ENCODE data around the gene UNCX.
"Not testable (repeated sequence)": the region's sequence is repeated elsewhere in the genome, so short reads cannot be mapped to it uniquely, and the experiment has no call there.

Gene UNCX

GRCh38 chr7:1264345-1265280 is 31.9 kb downstream of the UNCX start:
- no peak for ATAC-seq
- peaks cover 22% of the 10 kb centered on the region for H3K27me3 Mint-ChIP-seq
- no peak for DNase-seq
- no peak overlapping the region for H3K4me3 Mint-ChIP-seq
- H3K27ac Mint-ChIP-seq, result no peak overlapping the region
- no peaks in the 10 kb centered on the region for H3K36me3 Mint-ChIP-seq (ENCODE audit: low read depth)
- no peaks in the 10 kb centered on the region for H3K9me3 Mint-ChIP-seq
- no peaks in the 10 kb centered on the region for H3K4me1 Mint-ChIP-seq

- Mint-ChIP-seq H3K27ac (no peak overlapping the region), H3K27me3 (peaks cover 25% of the 10 kb centered on the region)
- no peak for ATAC-seq
These were observed 34.6 kb downstream of the UNCX start for GRCh38 chr7:1267016-1267900.

DNA sequence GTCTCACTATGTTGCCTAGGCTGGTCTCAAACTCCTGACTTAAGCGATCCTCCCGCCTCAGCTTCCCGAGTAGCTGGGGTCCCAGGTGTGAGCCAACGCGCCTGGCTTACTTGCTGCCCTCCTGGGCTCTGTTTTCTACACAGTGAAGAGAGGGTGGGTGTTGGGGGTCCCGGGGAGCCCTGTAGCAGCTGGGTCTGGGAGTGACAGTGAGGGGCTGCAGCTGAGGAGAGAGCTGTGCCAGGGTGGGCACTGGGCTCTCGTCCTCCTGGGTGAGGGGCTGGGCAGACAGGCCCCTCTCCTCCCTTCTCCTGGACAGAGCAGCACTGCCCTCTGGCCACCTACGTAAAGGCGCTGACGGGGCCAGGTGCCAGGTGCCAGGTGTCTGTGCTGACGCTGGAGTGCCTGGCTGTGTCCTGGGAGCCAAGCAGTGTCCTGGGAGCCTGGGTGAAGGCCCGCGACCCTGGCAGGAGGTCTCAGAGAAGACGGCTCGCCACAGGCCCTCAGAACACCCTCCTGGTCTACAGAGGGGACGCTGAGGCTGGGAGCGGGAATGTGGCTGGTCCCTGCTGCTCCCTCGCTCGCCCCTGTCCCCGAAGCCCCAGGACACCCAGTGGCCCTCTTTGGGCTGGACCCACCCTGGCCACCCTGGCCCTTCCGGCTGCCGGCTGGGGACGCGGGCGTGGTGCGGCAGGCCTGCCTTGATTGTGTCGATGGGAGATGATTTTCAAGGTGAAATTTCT is 35.6 kb downstream of the UNCX start:
- Mint-ChIP-seq H3K4me1 (no peaks in the 10 kb centered on the region), H3K36me3 (ENCODE audit: low read depth) (no peaks in the 10 kb centered on the region), H3K27me3 (peaks cover 25% of the 10 kb centered on the region), H3K9me3 (no peaks in the 10 kb centered on the region), H3K4me3 (no peak overlapping the region), H3K27ac (no peak overlapping the region)
- DNase-seq (no peak), ATAC-seq (no peak)

More at GRCh38 chr7:1267016-1267900, 34.6 kb downstream of the UNCX start:
- Mint-ChIP-seq H3K4me3 (no peak overlapping the region), H3K4me1 (no peaks in the 10 kb centered on the region), H3K9me3 (no peaks in the 10 kb centered on the region), H3K36me3 (ENCODE audit: low read depth) (no peaks in the 10 kb centered on the region)
- no peak for DNase-seq

DNA sequence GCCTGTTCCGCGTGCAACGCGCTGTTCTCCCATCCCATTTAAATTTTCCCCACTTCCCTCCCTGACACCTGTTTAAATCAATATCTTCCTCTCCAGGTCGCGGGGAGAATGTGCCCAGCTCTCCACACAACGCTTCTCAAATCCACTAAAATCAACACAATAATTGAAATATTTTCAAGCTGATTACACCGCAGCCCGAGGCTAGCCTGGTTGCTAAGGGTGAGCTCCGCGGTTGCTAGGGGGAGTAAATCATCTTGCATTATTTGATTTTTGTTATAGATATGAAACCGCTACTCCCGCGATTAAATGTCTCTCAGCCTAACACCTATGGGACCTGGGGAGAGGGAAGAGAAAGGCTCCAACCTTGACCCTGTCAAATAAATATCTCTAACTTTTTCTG is 36.2 kb downstream of the UNCX start:
- ATAC-seq (no peak), DNase-seq (no peak)
- H3K27ac Mint-ChIP-seq, result no peak overlapping the region
- no peak overlapping the region for H3K4me3 Mint-ChIP-seq
- H3K9me3 Mint-ChIP-seq, result no peaks in the 10 kb centered on the region
- no peaks in the 10 kb centered on the region for H3K4me1 Mint-ChIP-seq
- no peaks in the 10 kb centered on the region for H3K36me3 Mint-ChIP-seq (ENCODE audit: low read depth)
- peaks cover 20% of the 10 kb centered on the region for H3K27me3 Mint-ChIP-seq

DNA sequence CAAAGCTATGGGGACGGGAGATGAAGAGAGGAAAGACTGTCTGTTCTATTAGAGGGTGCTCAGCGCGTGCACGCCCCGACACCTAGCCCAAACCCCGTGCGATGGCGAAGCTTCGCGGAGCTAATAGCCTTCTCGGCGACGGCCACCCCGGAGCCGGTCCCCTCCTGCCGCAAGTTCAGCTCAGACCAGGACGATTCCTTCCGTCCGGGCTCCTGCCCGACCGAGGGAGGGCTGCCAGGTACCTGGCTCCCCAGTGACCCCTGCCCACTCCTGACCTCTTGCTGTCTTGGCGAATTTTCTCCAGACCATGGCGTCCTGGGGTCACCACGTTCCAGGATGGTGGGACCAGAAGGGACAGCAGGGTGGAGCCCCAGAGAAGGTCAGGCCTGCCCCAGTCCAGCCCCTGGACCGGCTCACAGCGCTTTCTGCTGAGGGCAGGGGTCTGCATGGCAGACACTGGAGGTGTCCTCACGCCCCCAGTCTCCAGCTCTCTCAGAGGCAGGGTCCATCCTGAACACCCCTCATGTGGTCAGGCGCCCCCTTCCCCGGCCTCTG is 36.7 kb downstream of the UNCX start:
- Mint-ChIP-seq H3K27me3 (peaks cover 19% of the 10 kb centered on the region), H3K4me3 (no peak overlapping the region), H3K4me1 (no peaks in the 10 kb centered on the region), H3K27ac (no peak overlapping the region), H3K9me3 (no peaks in the 10 kb centered on the region), H3K36me3 (ENCODE audit: low read depth) (no peaks in the 10 kb centered on the region)
- ATAC-seq (no peak), DNase-seq (no peak)

GRCh38 chr7:1270181-1270580 is 37.5 kb downstream of the UNCX start:
- no peaks in the 10 kb centered on the region for H3K9me3 Mint-ChIP-seq
- ATAC-seq, result no peak
- H3K4me3 Mint-ChIP-seq, result no peak overlapping the region
- no peaks in the 10 kb centered on the region for H3K36me3 Mint-ChIP-seq (ENCODE audit: low read depth)
- no peak for DNase-seq
- no peak overlapping the region for H3K27ac Mint-ChIP-seq
- H3K4me1 Mint-ChIP-seq, result no peaks in the 10 kb centered on the region
- H3K27me3 Mint-ChIP-seq, result peaks cover 15% of the 10 kb centered on the region

GRCh38 chr7:1271046-1271445 is 38.4 kb downstream of the UNCX start:
- Mint-ChIP-seq H3K27me3 (peaks cover 11% of the 10 kb centered on the region), H3K4me1 (no peaks in the 10 kb centered on the region), H3K9me3 (no peaks in the 10 kb centered on the region), H3K36me3 (ENCODE audit: low read depth) (no peaks in the 10 kb centered on the region), H3K4me3 (no peak overlapping the region), H3K27ac (no peak overlapping the region)
- ATAC-seq (no peak), DNase-seq (no peak)

- DNase-seq (no peak), ATAC-seq (no peak)
- Mint-ChIP-seq H3K4me1 (no peaks in the 10 kb centered on the region), H3K4me3 (no peak overlapping the region), H3K27me3 (peaks cover 12% of the 10 kb centered on the region), H3K27ac (no peak overlapping the region), H3K9me3 (no peaks in the 10 kb centered on the region), H3K36me3 (ENCODE audit: low read depth) (no peaks in the 10 kb centered on the region)
These were observed 39.0 kb downstream of the UNCX start for GRCh38 chr7:1271656-1272055.

- H3K27me3 Mint-ChIP-seq, result peaks cover 13% of the 10 kb centered on the region
- not testable (repeated sequence) for H3K4me3 Mint-ChIP-seq; H3K4me1 Mint-ChIP-seq; H3K9me3 Mint-ChIP-seq; ATAC-seq; H3K36me3 Mint-ChIP-seq (ENCODE audit: low read depth); DNase-seq; H3K27ac Mint-ChIP-seq
These were observed 39.5 kb downstream of the UNCX start for GRCh38 chr7:1272136-1272535.

GRCh38 chr7:1274121-1274875 is 41.6 kb downstream of the UNCX start:
- ATAC-seq (peak; percentile 42), DNase-seq (no peak)
- H3K27ac Mint-ChIP-seq, result no peak overlapping the region
- H3K4me3 Mint-ChIP-seq, result no peak overlapping the region
- H3K9me3 Mint-ChIP-seq, result no peaks in the 10 kb centered on the region
- H3K27me3 Mint-ChIP-seq, result peaks cover 13% of the 10 kb centered on the region
- no peaks in the 10 kb centered on the region for H3K36me3 Mint-ChIP-seq (ENCODE audit: low read depth)
- H3K4me1 Mint-ChIP-seq, result no peaks in the 10 kb centered on the region

DNA sequence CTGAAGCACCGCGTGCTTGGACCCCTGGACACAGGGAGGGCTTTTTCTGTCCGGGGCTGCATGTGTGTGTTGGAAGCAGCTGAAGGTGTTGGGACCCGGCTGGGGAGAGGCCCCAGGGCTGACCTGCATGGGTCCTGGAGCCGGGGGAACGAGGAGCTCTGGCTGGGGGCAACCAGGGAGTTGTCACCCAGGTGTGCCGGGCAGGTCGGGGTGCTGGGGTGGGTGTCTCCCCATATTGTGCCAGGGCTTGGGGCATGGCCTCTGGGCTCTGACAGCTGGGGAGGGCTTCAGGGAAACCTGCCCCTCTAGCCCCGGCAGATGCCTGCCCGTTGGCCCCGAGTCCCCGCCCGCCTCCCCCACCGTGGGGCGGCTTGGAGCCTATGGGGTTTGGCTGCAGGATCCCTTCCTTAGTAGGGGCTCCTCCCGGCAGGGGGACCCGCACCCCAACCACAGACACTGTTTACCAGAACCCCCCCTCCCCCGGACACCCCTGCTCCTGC is 42.3 kb downstream of the UNCX start:
- Mint-ChIP-seq H3K36me3 (ENCODE audit: low read depth) (no peaks in the 10 kb centered on the region), H3K27ac (no peak overlapping the region), H3K4me3 (no peak overlapping the region), H3K27me3 (peaks cover 13% of the 10 kb centered on the region), H3K9me3 (no peaks in the 10 kb centered on the region), H3K4me1 (no peaks in the 10 kb centered on the region)
- DNase-seq (no peak), ATAC-seq (no peak)

GRCh38 chr7:1275451-1276381 is 43.0 kb downstream of the UNCX start:
- no peak for DNase-seq
- no peak for ATAC-seq
- H3K9me3 Mint-ChIP-seq, result no peaks in the 10 kb centered on the region
- H3K36me3 Mint-ChIP-seq (ENCODE audit: low read depth), result no peaks in the 10 kb centered on the region
- no peak overlapping the region for H3K27ac Mint-ChIP-seq
- peaks cover 12% of the 10 kb centered on the region for H3K27me3 Mint-ChIP-seq
- H3K4me1 Mint-ChIP-seq, result no peaks in the 10 kb centered on the region
- no peak overlapping the region for H3K4me3 Mint-ChIP-seq

Data from activated naive CD8-positive, alpha-beta T cell treated with anti-CD3 and anti-CD28 coated beads, Interleukin-2, amount 50 U/mL, for 24 hours (primary cell).